Esophagus muscularis mucosa (tissue), 4 donors: ENCODE data around the gene TFAP2B.

ENCODE experiments used
- CTCF ChIP-seq, 3 experiments: fragments of 200-600 bp in 2 of 3; fragments of 450-650 bp in 1 of 3; sonication (generic) in 2 of 3; IDR thresholded peaks; one replicate each; pipeline ENCODE4 v1.5.1; 2017 to 2019; ENCODE audit warnings: antibody characterized with exemption in 3 of 3, mild to moderate bottlenecking in 2 of 3, moderate library complexity in 1 of 3
- EP300 ChIP-seq: sonication (generic); formaldehyde crosslinking; IDR thresholded peaks from one replicate; pipeline ENCODE4 v1.6.1; 2017; ENCODE audit warnings: antibody characterized with exemption
- POLR2A ChIP-seq: fragments of 450-650 bp; IDR thresholded peaks from one replicate; pipeline ENCODE4 v1.6.1; 2017; ENCODE audit warnings: antibody characterized with exemption, moderate library complexity, mild to moderate bottlenecking, low read depth
- POLR2AphosphoS5 ChIP-seq, 2 donors: sonication (generic); formaldehyde crosslinking; IDR thresholded peaks; one replicate each; pipeline ENCODE4 v1.6.1; 2017; ENCODE audit warnings: antibody characterized with exemption in 2 of 2

- no peak for TF ChIP-seq CTCF (IDR thresholded peaks at IDR 0.05)
- TF ChIP-seq POLR2AphosphoS5 (IDR thresholded peaks at IDR 0.05), result no peak
- TF ChIP-seq POLR2A, result no peak
- no peak for TF ChIP-seq EP300
Observed at GRCh38 chr6:50887112-50887511, 68.4 kb downstream of the TFAP2B start.
